Uterus (tissue), 4 donors: Measurements from ENCODE around the gene FHIP2A. TPM values are rescaled to one million over a fixed set of nuclear protein-coding genes. Genes with fewer than 3 reads are reported as not detected.
A peak's percentile ranks its signal among the peaks of the same experiment; 100 is the strongest.
"Not testable (repeated sequence)": the region's sequence is repeated elsewhere in the genome, so short reads cannot be mapped to it uniquely, and the experiment has no call there.

Experiments used
- DNase-seq, 2 donors: peaks; one replicate each; pipeline ENCODE4 v3.0.0-alpha.2; 2019 to 2020
- H3K27ac ChIP-seq, 2 donors: fragments of 200-600 bp; sonication (generic); 1 replicate in 1 of 2; 2 replicates in 1 of 2; pipeline ENCODE4 v1.5.1; 2016 to 2018
- H3K27me3 ChIP-seq, 2 donors: fragments of 200-600 bp; sonication (generic); one replicate each; pipeline ENCODE4 v1.5.1; 2018 to 2019; ENCODE audit warnings: control low read depth in 1 of 2
- H3K36me3 ChIP-seq, 2 donors: fragments of 200-600 bp; sonication (generic); one replicate each; pipeline ENCODE4 v1.5.1; 2019; ENCODE audit warnings: control low read depth in 1 of 2
- H3K4me1 ChIP-seq, 2 donors: fragments of 200-600 bp; sonication (generic); one replicate each; pipeline ENCODE4 v1.5.1; 2018 to 2019; ENCODE audit warnings: control low read depth in 1 of 2
- H3K4me3 ChIP-seq, 2 donors: fragments of 200-600 bp; sonication (generic); 1 replicate in 1 of 2; 2 replicates in 1 of 2; pipeline ENCODE4 v1.5.1; 2018 to 2019; ENCODE audit warnings: mild to moderate bottlenecking in 1 of 2
- H3K9me3 ChIP-seq, 2 donors: fragments of 200-600 bp; sonication (generic); one replicate each; pipeline ENCODE4 v1.5.1; 2019; ENCODE audit warnings: control low read depth in 1 of 2
- POLR2A ChIP-seq, 2 donors: fragments of 450-650 bp; IDR thresholded peaks; one replicate each; pipeline ENCODE4 v1.6.1; 2016; ENCODE audit warnings: antibody characterized with exemption in 2 of 2, mild to moderate bottlenecking in 1 of 2, moderate library complexity in 1 of 2
- intact Hi-C: fragments of 100-400 bp; cut with DNase I; formaldehyde crosslinking; loops from one replicate; pipeline ENCODE4 v1.15.1; 2023; ENCODE audit warnings: low total_unique reads
- total RNA-seq, 4 donors: library from RNA; depleted of rRNA in 3 of 4; stranded (reverse); fragments of >200 nt in 3 of 4; gene quantifications; one replicate each; pipeline versions ENCODE4 v1.1.0 to v1.2.4, GENCODE V29; 2014 to 2023
- TF ChIP-seq, protein P1 (sequence below), 4 experiments: fragments of 200-600 bp in 2 of 4; fragments of 450-650 bp in 2 of 4; sonication (generic) in 2 of 4; IDR thresholded peaks; one replicate each; pipeline ENCODE4 v1.5.1; 2016 to 2019; ENCODE audit warnings: antibody characterized with exemption in 4 of 4, mild to moderate bottlenecking in 2 of 4, moderate library complexity in 1 of 4
- donor health status: DM: yes; HTN: yes; CAD: no.

The FHIP2A gene
- total RNA-seq, 4 donors from 2014 or later: 22.0 to 61.5 (median 56.5) TPM

- H3K27me3 ChIP-seq: no peaks in the 10 kb centered on the region
- H3K4me3 ChIP-seq: no peak overlapping the region
- H3K9me3 ChIP-seq: no peaks in the 10 kb centered on the region
- peak overlapping the region in 1 of 2 donors; percentile 8 for H3K27ac ChIP-seq
- intact Hi-C loops: no loop called here
- H3K36me3 ChIP-seq: no peaks in the 10 kb centered on the region
- DNase-seq: no peak
- no peak for TF ChIP-seq POLR2A (IDR thresholded peaks at IDR 0.05)
- TF ChIP-seq, protein P1, sequence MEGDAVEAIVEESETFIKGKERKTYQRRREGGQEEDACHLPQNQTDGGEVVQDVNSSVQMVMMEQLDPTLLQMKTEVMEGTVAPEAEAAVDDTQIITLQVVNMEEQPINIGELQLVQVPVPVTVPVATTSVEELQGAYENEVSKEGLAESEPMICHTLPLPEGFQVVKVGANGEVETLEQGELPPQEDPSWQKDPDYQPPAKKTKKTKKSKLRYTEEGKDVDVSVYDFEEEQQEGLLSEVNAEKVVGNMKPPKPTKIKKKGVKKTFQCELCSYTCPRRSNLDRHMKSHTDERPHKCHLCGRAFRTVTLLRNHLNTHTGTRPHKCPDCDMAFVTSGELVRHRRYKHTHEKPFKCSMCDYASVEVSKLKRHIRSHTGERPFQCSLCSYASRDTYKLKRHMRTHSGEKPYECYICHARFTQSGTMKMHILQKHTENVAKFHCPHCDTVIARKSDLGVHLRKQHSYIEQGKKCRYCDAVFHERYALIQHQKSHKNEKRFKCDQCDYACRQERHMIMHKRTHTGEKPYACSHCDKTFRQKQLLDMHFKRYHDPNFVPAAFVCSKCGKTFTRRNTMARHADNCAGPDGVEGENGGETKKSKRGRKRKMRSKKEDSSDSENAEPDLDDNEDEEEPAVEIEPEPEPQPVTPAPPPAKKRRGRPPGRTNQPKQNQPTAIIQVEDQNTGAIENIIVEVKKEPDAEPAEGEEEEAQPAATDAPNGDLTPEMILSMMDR (IDR thresholded peaks at IDR 0.05): no peak
- H3K4me1 ChIP-seq: no peaks in the 10 kb centered on the region
Measured at GRCh38 chr10:114855776-114856543, 34.4 kb downstream of the FHIP2A start.

DNA sequence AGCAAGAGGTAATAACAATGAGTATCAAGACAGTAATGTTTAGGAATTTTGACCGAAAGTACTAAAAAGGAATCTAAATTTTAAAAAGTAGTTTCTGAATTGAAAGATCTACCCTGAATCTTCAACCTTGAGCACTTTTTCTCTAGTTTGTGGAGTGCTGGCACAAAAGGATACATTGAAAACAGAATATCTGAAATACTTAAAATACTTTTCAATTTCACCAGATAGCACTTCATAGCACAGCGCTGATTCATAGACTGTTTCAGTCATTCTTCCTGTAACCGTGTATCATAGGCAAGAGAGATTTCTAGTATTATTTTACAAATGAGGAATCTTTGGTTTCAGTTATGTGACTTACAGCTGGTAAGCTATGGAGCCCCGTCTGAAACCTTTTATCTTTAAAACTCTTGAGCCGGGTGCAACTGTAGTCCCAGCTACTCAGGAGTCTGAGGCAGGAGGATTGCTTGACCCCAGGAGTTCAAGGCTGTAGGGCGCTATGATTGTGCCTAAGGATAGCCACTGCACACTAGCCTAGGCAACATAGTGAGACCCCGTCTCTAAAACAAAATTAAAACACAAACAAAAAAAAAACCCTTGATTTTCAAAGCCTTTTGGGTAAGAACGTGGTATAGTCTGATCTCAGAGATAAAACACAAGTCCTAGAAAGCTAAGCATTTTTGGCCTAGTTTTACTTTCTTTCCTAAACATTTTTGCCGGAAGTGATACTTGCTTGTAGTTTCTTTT lies 35.1 kb downstream of the FHIP2A start:
- no peaks in the 10 kb centered on the region for H3K27me3 ChIP-seq
- H3K36me3 ChIP-seq: no peaks in the 10 kb centered on the region
- H3K4me3 ChIP-seq: no peak overlapping the region
- intact Hi-C loops: no loop called here
- no peaks in the 10 kb centered on the region for H3K4me1 ChIP-seq
- no peak for DNase-seq
- H3K9me3 ChIP-seq: no peaks in the 10 kb centered on the region
- no peak for TF ChIP-seq POLR2A (IDR thresholded peaks at IDR 0.05)
- TF ChIP-seq, protein P1 (IDR thresholded peaks at IDR 0.05): no peak
- H3K27ac ChIP-seq: peak overlapping the region in 1 of 2 donors; percentile 8

GRCh38 chr10:114857288-114857565 lies 35.6 kb downstream of the FHIP2A start:
- H3K36me3 ChIP-seq, H3K27ac ChIP-seq, H3K27me3 ChIP-seq, intact Hi-C loops, H3K9me3 ChIP-seq, H3K4me3 ChIP-seq, H3K4me1 ChIP-seq, DNase-seq: not testable (repeated sequence)

GRCh38 chr10:114857922-114858629 lies 36.5 kb downstream of the FHIP2A start:
- Histone ChIP-seq H3K27ac (no peak overlapping the region), H3K4me1 (no peaks in the 10 kb centered on the region), H3K4me3 (no peak overlapping the region), H3K36me3 (no peaks in the 10 kb centered on the region), H3K27me3 (no peaks in the 10 kb centered on the region), H3K9me3 (no peaks in the 10 kb centered on the region)
- DNase-seq: no peak
- intact Hi-C loops: no loop called here
- TF ChIP-seq POLR2A (IDR thresholded peaks at IDR 0.05): no peak
- TF ChIP-seq, protein P1 (IDR thresholded peaks at IDR 0.05): no peak

DNA sequence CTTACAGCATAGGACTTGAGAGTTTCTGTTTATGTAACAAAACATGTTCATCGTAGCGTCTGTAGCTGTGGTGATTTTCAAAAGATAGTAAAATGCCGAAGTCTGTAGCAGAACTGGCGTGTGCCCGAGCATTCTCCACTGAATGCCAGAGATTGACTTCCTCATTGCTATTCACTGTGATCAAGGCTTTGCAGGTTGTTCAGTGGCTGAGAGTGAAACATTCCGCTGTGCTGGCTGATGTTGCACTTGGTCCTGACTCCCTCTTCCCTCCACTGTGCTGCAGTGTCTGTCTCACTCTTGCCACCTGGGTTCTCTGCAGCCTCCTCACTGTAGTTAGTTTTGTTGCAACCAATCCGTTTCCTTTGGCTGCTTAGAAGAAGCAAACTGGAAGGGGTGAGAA lies 37.6 kb downstream of the FHIP2A start:
- Histone ChIP-seq H3K36me3 (no peaks in the 10 kb centered on the region), H3K27ac (no peak overlapping the region), H3K4me1 (no peaks in the 10 kb centered on the region), H3K9me3 (no peaks in the 10 kb centered on the region), H3K27me3 (no peaks in the 10 kb centered on the region), H3K4me3 (no peak overlapping the region)
- DNase-seq: no peak
- intact Hi-C loops: no loop called here
- no peak for TF ChIP-seq POLR2A (IDR thresholded peaks at IDR 0.05)
- TF ChIP-seq, protein P1 (IDR thresholded peaks at IDR 0.05): no peak
